ENCODE results near the gene CNOT6.

Gene CNOT6

DNA sequence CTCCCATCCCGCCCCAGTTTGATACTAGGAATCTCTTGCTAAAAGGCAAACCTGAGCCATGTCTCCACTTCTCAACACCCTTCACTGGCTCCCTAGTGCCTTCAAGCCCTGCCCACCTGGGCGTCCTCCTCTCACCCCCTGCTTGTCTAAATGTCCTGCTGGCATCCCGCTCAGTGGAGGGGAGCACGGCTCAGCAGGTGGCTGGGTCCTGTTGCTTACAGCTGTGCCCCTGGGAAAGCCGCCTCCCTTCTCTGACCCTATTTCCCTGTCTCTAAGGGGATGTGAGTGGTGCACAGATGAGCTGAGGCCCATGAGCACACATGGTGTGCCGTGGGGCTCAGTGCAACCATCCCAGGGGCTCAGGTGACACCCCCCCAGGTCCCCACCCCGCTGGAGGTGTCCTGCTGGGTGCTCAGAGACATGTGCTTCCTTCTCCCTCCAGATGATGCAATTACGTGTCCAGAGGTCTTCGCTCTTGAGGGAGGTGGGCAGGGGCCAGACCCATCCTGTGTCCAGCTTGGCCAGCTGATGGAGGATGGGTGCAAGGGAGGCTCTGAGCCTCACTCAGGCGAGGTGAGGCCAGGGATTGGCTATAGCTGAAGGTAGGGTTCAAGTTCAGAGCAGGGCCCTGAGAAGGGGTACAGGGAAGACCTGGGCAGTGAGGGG, 131.1 kb downstream of the CNOT6 start:
- Histone ChIP-seq H3K4me1 (ENCODE audit: control insufficient read depth, insufficient read depth, low read length) (no peaks in the 10 kb centered on the region), H3K36me3 (ENCODE audit: control insufficient read depth, insufficient read depth, low read length) (no peaks in the 10 kb centered on the region), H3K27me3 (ENCODE audit: control insufficient read depth, insufficient read depth, low read length) (no peaks in the 10 kb centered on the region), H3K27ac (ENCODE audit: low read depth, low read length) (no peak overlapping the region), H3K4me3 (ENCODE audit: low read length) (no peak overlapping the region), H3K9ac (ENCODE audit: low read length) (no peak overlapping the region)

GRCh38 chr5:180625791-180626660, 131.8 kb downstream of the CNOT6 start:
- Histone ChIP-seq H3K27me3 (ENCODE audit: control insufficient read depth, insufficient read depth, low read length) (no peaks in the 10 kb centered on the region), H3K36me3 (ENCODE audit: control insufficient read depth, insufficient read depth, low read length) (no peaks in the 10 kb centered on the region), H3K27ac (ENCODE audit: low read depth, low read length) (no peak overlapping the region), H3K4me1 (ENCODE audit: control insufficient read depth, insufficient read depth, low read length) (no peaks in the 10 kb centered on the region), H3K9ac (ENCODE audit: low read length) (no peak overlapping the region), H3K4me3 (ENCODE audit: low read length) (no peak overlapping the region)

GRCh38 chr5:180626661-180627385, 132.6 kb downstream of the CNOT6 start:
- no peaks in the 10 kb centered on the region for H3K4me1 ChIP-seq (ENCODE audit: control insufficient read depth, insufficient read depth, low read length)
- H3K4me3 ChIP-seq (ENCODE audit: low read length): no peak overlapping the region
- H3K9ac ChIP-seq (ENCODE audit: low read length): no peak overlapping the region
- H3K36me3 ChIP-seq (ENCODE audit: control insufficient read depth, insufficient read depth, low read length): no peaks in the 10 kb centered on the region
- no peak overlapping the region for H3K27ac ChIP-seq (ENCODE audit: low read depth, low read length)
- H3K27me3 ChIP-seq (ENCODE audit: control insufficient read depth, insufficient read depth, low read length): no peaks in the 10 kb centered on the region

GRCh38 chr5:180627386-180628120, 133.4 kb downstream of the CNOT6 start:
- H3K4me1 ChIP-seq (ENCODE audit: control insufficient read depth, insufficient read depth, low read length): no peaks in the 10 kb centered on the region
- H3K36me3 ChIP-seq (ENCODE audit: control insufficient read depth, insufficient read depth, low read length): no peaks in the 10 kb centered on the region
- H3K27ac ChIP-seq (ENCODE audit: low read depth, low read length): no peak overlapping the region
- no peaks in the 10 kb centered on the region for H3K27me3 ChIP-seq (ENCODE audit: control insufficient read depth, insufficient read depth, low read length)
- no peak overlapping the region for H3K4me3 ChIP-seq (ENCODE audit: low read length)
- no peak overlapping the region for H3K9ac ChIP-seq (ENCODE audit: low read length)
